WTC11 (cell line): Measurements from ENCODE around the gene NCF4.

Source experiments
- CREB1 ChIP-seq: sonication (generic); formaldehyde crosslinking; IDR thresholded peaks from 2 replicates; pipeline ENCODE4 v1.8.0; 2023; ENCODE audit warnings: mild to moderate bottlenecking, missing genetic modification reagents
- CTCF ChIP-seq: fragments of 200-600 bp; IDR thresholded peaks from 2 replicates; pipeline ENCODE4 v1.8.0; 2022; ENCODE audit warnings: antibody characterized with exemption
- ELF4 ChIP-seq: sonication (generic); formaldehyde crosslinking; IDR thresholded peaks from 2 replicates; pipeline ENCODE4 v1.8.1; 2022; ENCODE audit warnings: low read depth, mild to moderate bottlenecking, moderate library complexity, missing genetic modification reagents
- JUN ChIP-seq: sonication (generic); formaldehyde crosslinking; IDR thresholded peaks from 2 replicates; pipeline ENCODE4 v1.8.0; 2023; ENCODE audit warnings: mild to moderate bottlenecking, missing genetic modification reagents
- MYBL2 ChIP-seq: sonication (generic); formaldehyde crosslinking; IDR thresholded peaks from 2 replicates; pipeline ENCODE4 v1.8.1; 2023; ENCODE audit warnings: mild to moderate bottlenecking, moderate library complexity, missing genetic modification reagents
- NR3C1 ChIP-seq: sonication (generic); formaldehyde crosslinking; conservative IDR thresholded peaks from 2 replicates; pipeline ENCODE4 v1.8.1; 2023; ENCODE audit warnings: low read depth, mild to moderate bottlenecking, missing genetic modification reagents
- USF2 ChIP-seq: sonication (generic); formaldehyde crosslinking; IDR thresholded peaks from 2 replicates; pipeline ENCODE4 v1.8.1; 2023; ENCODE audit warnings: mild to moderate bottlenecking, missing genetic modification reagents, moderate library complexity

GRCh38 chr22:36822581-36822980, 38.2 kb upstream of the NCF4 start:
- TF ChIP-seq JUN (no peak), USF2 (CRISPR knock-in tag) (no peak), ELF4 (CRISPR knock-in tag) (no peak), NR3C1 (CRISPR knock-in tag) (no peak), CTCF (no peak), CREB1 (no peak), MYBL2 (no peak)
